Measurements from ENCODE around the gene SNRPB.

DNA sequence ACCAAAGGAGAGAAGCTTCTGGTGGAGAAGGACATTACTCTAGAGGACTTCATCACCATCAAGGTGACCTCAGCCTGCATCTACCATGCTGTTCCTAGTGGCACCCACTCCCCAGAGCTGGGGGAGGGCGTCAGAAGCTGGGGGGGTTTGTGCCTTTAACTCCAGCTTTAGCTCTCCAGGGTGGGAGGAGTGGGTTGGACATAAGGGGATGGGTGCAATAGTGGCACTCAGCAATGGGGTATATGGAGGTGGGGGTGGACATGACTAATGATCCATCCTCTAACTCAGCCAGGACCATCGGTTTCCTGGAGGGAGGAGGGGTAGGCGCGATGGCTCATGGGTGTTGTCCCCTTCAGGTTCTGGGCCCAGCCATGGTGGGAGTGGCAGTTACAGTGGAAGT lies 40.1 kb downstream of the SNRPB start:
- TF ChIP-seq, protein P1, sequence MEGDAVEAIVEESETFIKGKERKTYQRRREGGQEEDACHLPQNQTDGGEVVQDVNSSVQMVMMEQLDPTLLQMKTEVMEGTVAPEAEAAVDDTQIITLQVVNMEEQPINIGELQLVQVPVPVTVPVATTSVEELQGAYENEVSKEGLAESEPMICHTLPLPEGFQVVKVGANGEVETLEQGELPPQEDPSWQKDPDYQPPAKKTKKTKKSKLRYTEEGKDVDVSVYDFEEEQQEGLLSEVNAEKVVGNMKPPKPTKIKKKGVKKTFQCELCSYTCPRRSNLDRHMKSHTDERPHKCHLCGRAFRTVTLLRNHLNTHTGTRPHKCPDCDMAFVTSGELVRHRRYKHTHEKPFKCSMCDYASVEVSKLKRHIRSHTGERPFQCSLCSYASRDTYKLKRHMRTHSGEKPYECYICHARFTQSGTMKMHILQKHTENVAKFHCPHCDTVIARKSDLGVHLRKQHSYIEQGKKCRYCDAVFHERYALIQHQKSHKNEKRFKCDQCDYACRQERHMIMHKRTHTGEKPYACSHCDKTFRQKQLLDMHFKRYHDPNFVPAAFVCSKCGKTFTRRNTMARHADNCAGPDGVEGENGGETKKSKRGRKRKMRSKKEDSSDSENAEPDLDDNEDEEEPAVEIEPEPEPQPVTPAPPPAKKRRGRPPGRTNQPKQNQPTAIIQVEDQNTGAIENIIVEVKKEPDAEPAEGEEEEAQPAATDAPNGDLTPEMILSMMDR (IDR thresholded peaks at IDR 0.05; ENCODE audit: insufficient read depth, low read length, poor library complexity, severe bottlenecking), result no peak
- no peak for TF ChIP-seq EZH2phosphoT487 (conservative IDR thresholded peaks at IDR 0.05; ENCODE audit: low read length)

All from SU-DHL-6 (cell line).